ENCODE results near the gene SENP7. TPM values are rescaled to one million over a fixed set of nuclear protein-coding genes. Genes with fewer than 3 reads are reported as not detected.

The SENP7 gene
- total RNA-seq, 1 donor from 2014 or later: 17.9 TPM

DNA sequence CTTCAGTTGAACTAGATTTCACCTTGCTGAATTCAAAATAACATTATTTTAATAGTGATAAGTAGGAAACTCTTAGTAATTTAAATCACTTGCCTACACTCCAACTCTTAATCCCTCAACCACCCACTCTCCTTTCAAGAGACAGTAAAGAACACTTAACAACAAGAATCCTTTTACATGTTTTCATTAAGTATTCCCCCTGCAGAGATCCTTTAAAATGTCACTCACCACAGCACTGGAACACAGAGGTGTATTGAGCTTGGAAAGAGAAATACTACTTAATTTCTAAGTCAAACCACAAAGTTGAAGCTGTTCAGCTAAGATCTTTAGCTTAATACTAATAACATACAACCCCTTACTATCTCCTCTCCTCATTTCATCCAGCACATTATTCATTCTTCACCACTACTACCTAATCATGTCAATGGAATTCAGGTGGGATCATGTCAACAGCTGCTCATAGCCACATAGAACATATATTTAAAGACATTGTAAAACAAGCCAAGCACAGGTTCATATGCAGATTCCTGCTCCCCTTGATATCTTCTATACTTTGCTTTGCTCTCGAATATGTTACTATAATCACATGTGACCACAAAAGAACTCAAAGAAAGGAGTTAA is 233.1 kb downstream of the SENP7 start:
- no peak overlapping the region for H3K27ac ChIP-seq
- H3K36me3 ChIP-seq: no peaks in the 10 kb centered on the region
- H3K4me3 ChIP-seq: no peak overlapping the region
- no peak for TF ChIP-seq POLR2AphosphoS5 (IDR thresholded peaks at IDR 0.05; ENCODE audit: insufficient read depth in 1 of 2, low read depth in 1 of 2)
- TF ChIP-seq, protein P1, sequence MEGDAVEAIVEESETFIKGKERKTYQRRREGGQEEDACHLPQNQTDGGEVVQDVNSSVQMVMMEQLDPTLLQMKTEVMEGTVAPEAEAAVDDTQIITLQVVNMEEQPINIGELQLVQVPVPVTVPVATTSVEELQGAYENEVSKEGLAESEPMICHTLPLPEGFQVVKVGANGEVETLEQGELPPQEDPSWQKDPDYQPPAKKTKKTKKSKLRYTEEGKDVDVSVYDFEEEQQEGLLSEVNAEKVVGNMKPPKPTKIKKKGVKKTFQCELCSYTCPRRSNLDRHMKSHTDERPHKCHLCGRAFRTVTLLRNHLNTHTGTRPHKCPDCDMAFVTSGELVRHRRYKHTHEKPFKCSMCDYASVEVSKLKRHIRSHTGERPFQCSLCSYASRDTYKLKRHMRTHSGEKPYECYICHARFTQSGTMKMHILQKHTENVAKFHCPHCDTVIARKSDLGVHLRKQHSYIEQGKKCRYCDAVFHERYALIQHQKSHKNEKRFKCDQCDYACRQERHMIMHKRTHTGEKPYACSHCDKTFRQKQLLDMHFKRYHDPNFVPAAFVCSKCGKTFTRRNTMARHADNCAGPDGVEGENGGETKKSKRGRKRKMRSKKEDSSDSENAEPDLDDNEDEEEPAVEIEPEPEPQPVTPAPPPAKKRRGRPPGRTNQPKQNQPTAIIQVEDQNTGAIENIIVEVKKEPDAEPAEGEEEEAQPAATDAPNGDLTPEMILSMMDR (IDR thresholded peaks at IDR 0.05): no peak
- TF ChIP-seq POLR2A (IDR thresholded peaks at IDR 0.05): no peak
- no peaks in the 10 kb centered on the region for H3K27me3 ChIP-seq
- intact Hi-C loops (cut with DNase I): no loop called here
- H3K9me3 ChIP-seq: no peaks in the 10 kb centered on the region
- no peaks in the 10 kb centered on the region for H3K4me1 ChIP-seq
- DNase-seq (ENCODE audit: extremely low spot score in 2 of 2): no peak

DNA sequence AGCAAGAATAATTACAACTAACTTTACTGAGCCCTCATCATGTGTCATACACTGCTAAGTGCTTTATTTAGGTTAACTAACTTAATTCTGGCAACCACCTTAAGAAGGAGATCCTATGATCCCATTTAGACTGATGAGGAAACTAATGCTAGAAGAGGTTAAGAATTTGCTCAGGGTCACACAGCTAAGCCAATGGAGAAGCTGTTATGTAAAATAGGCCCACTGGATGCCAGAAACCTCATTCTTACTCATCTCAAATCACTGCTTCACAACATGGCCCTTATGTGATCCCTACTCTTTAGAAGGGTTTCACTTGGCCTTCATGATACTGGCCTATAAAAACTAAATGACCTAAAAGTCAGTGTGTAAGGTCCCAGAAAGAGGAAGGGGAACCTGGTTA is 233.8 kb downstream of the SENP7 start:
- TF ChIP-seq POLR2A (IDR thresholded peaks at IDR 0.05) (no peak), POLR2AphosphoS5 (IDR thresholded peaks at IDR 0.05; ENCODE audit: insufficient read depth in 1 of 2, low read depth in 1 of 2) (no peak)
- TF ChIP-seq, protein P1 (IDR thresholded peaks at IDR 0.05): no peak
- Histone ChIP-seq H3K4me3 (no peak overlapping the region), H3K9me3 (no peaks in the 10 kb centered on the region), H3K27me3 (no peaks in the 10 kb centered on the region), H3K4me1 (no peaks in the 10 kb centered on the region), H3K27ac (no peak overlapping the region), H3K36me3 (no peaks in the 10 kb centered on the region)
- no peak for DNase-seq (ENCODE audit: extremely low spot score in 2 of 2)
- intact Hi-C loops (cut with DNase I): no loop called here

DNA sequence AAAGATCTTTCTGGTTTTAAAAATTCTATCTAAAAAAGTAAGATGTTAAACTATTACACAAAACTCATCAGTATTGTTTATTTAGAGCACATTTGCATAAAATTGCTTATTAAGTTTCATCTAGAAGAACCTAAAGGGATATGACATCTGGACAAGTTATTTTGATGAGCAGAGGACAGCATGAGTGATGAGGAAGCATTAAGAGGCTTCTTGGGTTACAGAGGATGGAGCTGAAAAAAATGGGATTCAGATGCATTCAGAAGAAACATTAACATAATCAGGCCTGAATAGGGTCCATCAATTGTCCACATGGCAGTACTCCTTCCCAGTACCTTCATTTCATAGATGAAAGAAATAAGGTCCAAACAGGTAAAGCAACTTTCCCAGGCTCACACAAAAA is 234.3 kb downstream of the SENP7 start:
- no peaks in the 10 kb centered on the region for H3K27me3 ChIP-seq
- DNase-seq (ENCODE audit: extremely low spot score in 2 of 2): no peak
- no peak for TF ChIP-seq POLR2A (IDR thresholded peaks at IDR 0.05)
- TF ChIP-seq, protein P1 (IDR thresholded peaks at IDR 0.05): no peak
- no peak for TF ChIP-seq POLR2AphosphoS5 (IDR thresholded peaks at IDR 0.05; ENCODE audit: insufficient read depth in 1 of 2, low read depth in 1 of 2)
- intact Hi-C loops (cut with DNase I): no loop called here
- H3K4me1 ChIP-seq: no peaks in the 10 kb centered on the region
- no peaks in the 10 kb centered on the region for H3K36me3 ChIP-seq
- H3K4me3 ChIP-seq: no peak overlapping the region
- no peak overlapping the region for H3K27ac ChIP-seq
- no peaks in the 10 kb centered on the region for H3K9me3 ChIP-seq

Small RNA genes lying within 50 kb of the gene (small RNA-seq; reads per million reads assigned to genes)
- gene RF00019: not detected

Other genes starting within 250 kb of the SENP7 start
- gene IMPG2, start 192.6 kb downstream of the SENP7 start, total RNA-seq: 0.25 TPM
- 14.7 TPM for gene TRMT10C, start 48.7 kb upstream of the SENP7 start, total RNA-seq
- 96.3 TPM for gene PCNP, start 61.0 kb upstream of the SENP7 start, total RNA-seq
- gene ZBTB11, start 163.9 kb upstream of the SENP7 start, total RNA-seq: 27.5 TPM
- 1,243 TPM for gene RPL24, start 173.5 kb upstream of the SENP7 start, total RNA-seq
- gene CEP97, start 211.4 kb upstream of the SENP7 start, total RNA-seq: 11.0 TPM

Measured in vagina (tissue), 2 donors.